ENCODE measurements around the gene KIFBP. TPM values are rescaled to one million over a fixed set of nuclear protein-coding genes. Genes with fewer than 3 reads are reported as not detected.

The KIFBP gene
- total RNA-seq, result 18.4 and 36.7 TPM in 2 replicates

GRCh38 chr10:68988530-68989316 lies at the start of gene KIFBP:
Gene KIFBP (plus strand): TSS chr10:68988803. CDS start chr10:68988833, 30 bp downstream.

GRCh38 chr10:68955832-68956532 lies 32.6 kb upstream of the KIFBP start, which contains the start of gene DDX21:
Gene DDX21 (plus strand): TSS chr10:68956170. CDS start chr10:68956226, 56 bp downstream.

Other genes with a start within 250 kb of the KIFBP start
- gene STOX1, start 161.3 kb upstream of the KIFBP start, total RNA-seq, result 0.16 and 0.51 TPM in 2 replicates
- 17.1 and 25.6 TPM in 2 replicates for gene DDX50, start 87.5 kb upstream of the KIFBP start, total RNA-seq
- 29.9 and 66.2 TPM in 2 replicates for gene DDX21, start 32.6 kb upstream of the KIFBP start, total RNA-seq
- gene SRGN, start 99.3 kb downstream of the KIFBP start, total RNA-seq, result 50.1 and 238 TPM in 2 replicates
- gene VPS26A, start 135.4 kb downstream of the KIFBP start, total RNA-seq, result 14.7 and 15.3 TPM in 2 replicates
- gene SUPV3L1, start 191.4 kb downstream of the KIFBP start, total RNA-seq, result 19.3 and 19.9 TPM in 2 replicates
- gene HKDC1, start 231.5 kb downstream of the KIFBP start, total RNA-seq, result 25.1 and 53.5 TPM in 2 replicates

All from mesangial cell (primary cell).